GM21390 (cell line): ENCODE measurements around the gene PDGFRB.

Experiments
- ATAC-seq: cut with Tn5 transposase; IDR thresholded peaks from one replicate; pipeline ENCODE4 v1.9.1; 2021; ENCODE audit not compliant: unreplicated experiment

Gene PDGFRB

DNA sequence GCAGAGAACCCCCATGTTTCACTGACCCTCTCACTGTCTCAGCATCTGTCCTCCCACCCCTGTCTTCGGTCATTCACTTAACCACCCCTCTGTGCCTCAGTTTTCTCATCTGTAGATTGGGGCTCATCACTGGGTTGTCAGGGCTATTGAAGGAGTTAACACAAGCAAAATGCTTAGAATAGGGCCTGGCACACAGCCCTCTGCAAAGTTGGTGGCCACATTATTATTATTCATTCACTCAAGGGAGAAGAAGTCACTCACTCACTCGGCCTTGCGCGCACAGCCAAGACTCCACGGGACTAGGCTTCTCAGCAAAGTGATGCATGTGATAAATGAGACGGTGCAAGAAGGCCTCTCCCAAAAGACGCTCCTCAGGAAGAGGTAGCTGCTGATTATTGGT lies 8.0 kb downstream of the PDGFRB start:
- ATAC-seq: no peak

DNA sequence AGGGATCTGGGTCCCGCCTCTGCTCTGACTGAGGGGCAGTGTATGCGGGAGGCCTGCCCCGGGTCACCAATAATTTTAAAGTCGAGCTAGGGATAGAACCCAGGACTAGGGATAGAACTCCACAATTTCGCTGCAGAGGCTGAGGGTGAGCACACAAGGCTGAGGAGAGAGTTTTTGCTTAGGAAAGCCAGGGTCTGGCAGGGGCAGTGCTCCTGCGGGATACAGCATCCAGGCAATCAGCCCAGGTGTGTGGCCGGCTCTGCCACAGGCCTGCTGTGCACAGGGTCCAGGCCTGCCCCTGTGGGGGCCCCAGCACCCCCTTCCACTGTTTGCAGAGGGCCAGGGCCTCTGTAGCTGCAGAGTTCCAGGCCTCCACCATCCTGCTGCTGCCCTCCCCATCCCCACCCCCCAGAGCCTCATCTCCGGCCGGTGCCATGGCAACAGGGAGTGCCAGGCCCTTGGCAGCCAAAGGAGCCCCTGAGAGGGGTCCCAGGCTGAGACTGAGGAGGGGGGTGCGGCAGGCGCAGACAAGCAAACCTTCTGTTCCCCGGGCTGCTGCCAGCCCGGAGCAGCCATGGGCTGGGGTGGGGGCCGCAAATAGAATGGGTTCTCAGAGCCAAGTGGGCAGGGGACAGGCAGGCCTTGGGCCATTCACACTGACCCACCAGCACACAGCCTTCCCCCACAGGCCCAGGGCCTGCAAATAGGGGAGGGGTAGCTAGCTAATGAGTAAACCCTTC lies 8.6 kb downstream of the PDGFRB start:
- ATAC-seq: no peak

DNA sequence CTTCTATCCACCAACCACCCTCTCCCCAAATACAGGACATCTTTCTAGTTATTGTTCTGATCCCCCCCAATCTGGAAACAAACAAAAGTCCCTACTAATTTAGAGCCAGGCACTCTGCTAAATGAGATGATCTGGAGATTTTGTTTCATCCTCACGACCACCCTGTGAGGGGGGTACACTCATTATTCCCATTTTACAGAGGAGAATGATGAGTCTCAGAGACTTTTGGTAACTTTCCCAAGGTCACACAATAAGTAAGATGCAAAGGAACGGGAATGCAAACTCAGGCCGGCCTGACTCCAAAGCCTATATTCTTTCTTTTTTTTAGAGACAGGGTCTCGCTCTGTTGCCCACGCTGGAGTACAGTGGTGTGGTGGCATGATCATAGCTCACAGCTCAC lies 9.4 kb downstream of the PDGFRB start:
- ATAC-seq: no peak

DNA sequence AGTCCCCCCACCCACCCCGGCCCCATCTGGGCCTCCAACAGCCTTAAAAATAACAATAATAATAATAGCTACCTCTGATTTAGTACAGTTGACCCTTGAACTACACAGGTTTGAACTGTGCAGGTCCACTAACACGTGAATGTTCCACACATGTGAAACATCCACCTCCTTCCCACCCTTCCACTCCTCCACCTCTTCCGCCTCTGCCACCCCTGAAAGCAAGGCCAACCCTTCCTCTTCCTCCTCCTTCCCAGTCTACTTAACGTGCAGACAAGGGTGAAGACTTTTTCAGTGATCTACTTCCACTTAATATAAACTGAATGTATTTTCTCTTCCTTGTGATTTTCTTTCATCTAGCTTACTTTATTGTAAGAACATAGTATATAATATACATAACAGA lies 10.8 kb downstream of the PDGFRB start:
- ATAC-seq: no peak

DNA sequence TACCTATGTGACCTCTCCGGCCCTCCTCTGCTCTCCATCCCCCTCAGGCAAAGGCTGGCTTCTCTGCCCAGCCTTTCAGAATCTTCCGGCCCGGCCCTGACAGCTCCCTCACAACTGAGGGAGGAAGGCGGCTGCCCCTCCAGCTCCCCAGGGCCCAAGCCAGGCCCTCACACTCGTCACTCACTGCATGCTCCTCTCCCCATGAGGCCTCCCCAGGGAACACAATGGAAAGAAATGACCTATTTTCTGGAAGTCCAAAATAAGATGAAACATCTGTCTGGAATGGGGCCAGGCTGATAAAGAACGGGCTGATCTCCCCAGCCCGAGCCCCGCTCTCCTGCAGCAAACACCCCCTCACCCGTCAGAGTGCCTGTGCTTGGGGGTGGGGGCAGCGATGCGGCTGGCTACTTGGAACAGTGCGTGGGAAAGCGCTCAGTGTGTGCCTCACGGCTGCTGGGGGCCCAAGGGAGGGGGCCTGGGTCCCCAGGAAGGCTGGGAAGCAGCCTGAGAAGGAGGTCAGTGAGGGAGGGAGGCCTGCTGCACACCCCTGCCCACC lies 11.3 kb downstream of the PDGFRB start:
- ATAC-seq: no peak

DNA sequence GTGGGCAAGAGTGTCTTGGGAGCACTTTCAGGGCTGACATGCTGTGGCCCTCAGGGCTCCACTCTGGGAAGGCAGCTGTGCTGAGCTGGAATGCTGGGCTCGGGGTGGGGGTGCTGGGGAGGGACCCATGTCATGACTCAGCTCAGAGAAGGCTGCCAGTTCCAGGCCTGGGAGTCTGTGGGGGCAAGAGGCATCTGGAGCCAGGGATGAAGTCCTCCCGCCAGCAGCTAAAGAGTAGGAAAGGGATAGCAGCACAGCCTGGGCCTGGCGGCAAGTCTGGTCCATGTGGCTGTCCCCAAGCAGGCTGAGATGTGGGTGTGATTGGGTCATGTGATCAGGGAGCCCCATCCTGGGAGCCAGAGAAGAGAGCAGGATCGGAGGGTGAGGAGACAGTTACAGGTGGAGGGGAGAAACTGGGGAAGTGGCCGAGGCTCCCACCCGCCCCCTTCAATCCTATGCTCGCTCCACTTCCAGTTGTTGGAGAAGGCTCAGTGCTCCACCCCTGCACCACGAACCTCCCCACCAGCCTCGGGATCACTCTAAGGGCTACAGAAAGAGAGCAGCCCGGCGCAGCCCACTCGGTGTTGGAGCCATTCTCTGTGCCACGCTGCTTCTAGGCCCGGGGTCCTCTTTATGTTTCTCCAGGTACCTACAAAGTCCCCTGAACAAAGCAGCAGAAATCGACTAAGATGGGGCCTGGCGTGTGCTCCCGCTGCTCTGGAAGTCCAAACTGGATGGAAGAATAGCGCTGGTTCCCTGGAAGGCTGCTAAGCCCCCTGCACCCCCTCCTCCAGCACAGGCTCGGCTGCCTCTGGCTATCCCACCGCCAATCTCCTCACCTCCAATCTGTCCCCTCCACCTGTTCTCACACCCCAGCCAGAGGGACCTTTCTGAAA lies 12.0 kb downstream of the PDGFRB start:
- ATAC-seq: no peak

DNA sequence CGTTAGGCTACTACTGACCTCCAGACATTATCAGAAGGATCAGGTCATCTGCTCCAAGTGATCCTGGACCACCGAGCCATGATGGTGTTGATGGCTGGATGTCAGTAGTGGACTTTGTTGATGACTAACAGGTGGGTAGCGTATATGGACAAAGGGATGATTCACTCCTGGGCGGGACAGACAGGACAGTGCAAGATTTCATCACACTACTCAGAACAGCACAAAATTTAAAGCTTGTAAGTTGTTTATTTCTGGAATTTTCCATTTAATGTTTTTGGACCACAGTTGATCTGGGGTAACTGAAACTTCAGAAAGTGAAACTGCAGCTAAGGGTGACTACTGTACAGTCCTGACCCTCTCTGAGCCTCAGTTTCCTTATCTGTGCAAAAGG lies 12.7 kb downstream of the PDGFRB start:
- ATAC-seq: no peak

DNA sequence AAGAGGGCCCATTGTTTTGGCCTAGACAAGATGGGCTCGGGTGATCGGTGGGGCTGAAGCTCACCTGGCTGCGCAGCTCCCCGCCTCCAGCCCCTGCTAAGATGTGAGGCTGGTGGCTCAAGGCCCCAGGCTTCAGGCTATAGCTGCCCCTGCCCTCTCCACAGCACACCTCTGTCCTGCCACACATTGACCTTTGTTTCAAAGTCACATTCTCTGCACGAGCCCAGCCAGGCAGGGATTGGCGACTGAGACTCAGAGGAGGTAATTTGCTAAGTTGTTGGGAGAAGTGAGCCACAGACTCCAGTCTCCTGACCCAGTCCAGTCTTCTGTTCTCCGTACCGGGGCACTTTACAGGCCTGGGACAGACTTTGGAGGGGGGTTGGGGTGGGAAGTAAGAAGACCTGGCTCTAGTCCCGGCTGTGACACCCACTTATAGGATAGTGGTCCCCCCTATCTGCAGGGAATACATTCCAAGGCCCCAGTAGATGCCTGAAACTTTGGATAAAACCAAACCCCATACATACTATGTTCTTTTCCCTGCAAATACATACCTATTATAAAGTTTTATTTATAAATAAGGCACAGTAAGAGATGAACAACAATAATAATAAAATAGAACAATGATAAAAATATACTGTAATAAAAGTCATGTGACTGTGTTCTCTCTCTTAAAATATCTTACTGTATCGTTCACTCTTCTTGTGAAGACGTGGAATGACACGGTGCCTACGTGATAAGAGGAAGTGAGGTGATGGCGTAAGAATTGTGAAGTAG lies 13.3 kb downstream of the PDGFRB start:
- no peak for ATAC-seq

DNA sequence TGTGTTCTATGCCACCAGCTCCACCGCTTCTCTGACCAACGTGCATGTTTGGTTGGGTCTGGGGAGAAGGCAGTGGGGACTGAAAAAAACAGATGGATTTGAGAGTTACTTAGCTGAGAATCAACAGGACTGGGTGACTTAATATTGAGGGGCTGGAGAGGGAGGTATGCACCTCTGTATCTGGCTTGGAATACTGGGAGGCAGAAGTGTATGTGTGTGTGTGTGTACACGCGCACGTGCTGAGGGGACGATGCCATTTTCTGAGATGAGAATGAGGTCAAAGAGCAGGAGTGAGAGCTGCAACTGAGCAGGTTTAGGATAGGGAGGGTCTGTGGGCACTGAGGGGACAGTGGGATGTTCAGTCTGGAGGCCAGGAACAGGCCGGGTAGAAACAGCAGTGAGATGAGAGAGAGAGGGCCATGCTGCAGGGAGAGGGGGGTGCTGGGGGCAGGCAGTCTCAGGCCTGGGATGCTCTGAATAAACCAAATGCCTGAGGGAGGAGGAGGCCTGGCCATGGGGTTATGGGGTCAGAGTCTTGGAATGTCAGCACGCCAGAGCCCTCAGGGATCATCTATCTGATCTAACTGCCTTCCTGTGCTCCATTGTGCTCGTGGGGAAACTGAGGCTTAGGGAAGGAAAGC lies 14.0 kb downstream of the PDGFRB start:
- ATAC-seq: no peak

DNA sequence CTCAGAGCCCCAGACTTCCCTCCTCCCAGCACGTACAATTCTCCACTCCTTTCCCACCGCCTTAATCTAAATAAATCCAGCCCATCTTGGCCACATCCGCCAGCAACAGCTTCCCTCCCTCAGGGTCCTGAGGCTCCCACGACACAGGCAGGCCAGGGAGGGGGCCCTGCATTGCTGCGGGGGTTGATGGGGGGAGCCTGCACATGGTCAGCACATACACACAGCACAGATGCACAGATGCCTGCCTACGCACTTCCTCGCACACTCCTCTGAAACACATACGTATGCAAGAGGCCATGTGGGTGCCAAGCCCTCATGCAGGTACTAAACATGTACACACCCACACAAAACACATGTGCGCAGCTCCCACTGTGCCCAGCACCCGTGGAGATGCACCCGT lies 14.8 kb downstream of the PDGFRB start:
- no peak for ATAC-seq

DNA sequence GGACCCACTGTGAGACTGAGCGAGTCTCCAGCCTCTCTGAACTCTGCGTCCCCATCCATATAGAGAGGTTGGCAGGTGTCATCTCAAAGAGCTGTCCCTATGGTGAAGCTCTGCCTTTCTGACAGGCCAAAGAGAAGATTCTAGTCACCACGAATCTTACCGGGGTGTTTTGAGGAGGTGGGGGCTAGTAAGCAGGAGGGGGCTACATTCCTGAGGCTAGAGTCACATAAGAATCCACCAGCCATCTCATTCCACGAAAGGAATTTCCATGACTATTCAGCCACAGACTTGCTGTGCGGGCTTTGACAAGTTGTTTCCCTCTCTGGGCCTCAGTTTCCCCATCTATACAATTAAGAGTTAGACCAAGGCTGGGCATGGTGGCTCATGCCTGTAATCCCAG lies 16.3 kb downstream of the PDGFRB start:
- ATAC-seq: no peak

DNA sequence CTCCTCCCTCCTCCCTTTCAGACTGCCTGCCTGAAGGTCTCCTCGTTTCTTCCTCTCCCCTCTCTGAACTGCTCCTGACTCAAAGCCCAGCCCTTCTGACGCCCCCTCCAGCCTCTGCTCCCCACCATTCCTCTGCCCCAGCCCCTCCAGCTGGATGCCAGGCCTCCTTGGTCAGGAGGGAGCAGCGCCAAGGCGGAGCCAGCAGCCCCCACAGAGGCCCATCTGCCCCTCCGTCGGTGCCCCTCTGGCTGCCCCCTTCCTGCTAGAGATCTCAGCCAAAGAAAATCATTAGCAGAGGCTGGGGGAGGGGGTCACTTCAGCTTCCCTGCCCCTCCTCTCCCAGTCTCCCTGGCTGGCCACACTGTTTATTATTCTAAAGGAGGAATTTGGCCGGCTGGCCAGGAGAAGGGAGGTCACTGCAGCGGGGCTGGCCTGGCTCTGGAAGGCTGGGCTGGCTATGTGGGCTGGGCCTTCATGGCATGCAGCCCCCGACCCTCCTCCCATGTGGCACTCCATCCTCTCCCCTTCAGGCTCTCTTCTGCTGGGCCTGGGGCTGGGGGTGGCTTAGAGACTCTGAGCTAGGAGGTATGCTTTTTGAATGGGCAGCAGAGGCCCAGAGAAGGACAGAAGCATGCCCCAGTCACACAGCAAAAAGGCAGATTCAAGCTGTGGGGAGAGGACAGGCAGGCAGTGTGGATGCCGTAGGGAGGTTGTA lies 16.9 kb downstream of the PDGFRB start:
- no peak for ATAC-seq

DNA sequence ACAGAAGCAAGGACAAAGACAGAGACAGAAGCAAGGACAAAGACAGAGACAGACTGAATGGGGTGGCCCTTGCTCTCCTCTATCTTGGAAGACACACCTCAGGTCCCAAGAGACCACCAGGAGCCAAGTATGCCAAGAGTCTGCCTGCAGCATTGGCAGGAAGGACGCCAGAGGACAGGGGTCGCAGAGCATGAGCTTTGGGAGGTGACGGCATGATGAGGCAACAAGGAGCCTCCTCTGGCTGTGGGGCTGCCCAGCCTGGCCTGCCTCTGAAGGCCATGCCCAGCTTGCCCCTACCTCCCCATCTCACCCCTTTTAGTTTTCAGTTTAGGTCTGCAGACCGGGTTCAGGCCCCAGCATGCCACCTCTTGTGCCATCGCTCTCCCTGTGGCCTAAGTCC lies 17.6 kb downstream of the PDGFRB start:
- no peak for ATAC-seq

DNA sequence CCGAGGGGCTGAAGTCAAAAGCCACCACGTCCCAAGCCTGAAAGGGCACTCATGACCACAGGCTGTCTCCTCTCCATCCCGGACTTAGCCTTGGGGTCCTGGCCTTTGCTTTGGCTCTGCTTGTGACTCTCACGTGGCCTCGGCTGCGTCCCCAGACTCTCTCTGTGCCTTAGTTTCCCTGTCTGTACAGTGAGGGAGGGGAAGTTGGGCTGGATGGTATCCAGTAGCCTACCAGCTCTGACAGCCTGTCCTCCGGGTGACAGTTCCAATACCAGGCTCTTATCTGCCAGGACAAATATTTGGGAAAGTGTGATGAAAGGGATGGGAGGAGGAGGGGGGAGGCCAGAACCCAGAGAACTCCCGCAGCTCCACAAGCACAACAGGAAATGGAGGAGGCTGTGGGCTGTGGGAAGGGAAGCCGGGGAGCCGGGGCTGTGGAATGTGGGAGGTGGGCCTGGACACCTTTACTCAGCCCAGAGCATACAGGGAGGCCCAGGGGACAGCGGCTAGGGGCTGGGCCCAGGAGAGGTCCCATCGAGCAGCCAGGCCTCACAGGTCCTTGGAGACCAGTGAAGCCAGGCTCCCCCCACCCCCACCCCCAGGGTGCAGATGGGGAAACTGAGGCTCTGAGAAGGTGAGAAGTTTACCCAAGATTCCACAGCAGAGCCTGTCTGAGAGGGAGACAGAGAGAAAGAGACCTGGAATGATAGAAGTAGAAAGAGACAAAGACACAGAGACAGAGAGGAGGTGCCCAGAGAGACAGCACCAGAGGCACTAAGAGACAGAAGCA lies 18.3 kb downstream of the PDGFRB start:
- no peak for ATAC-seq

DNA sequence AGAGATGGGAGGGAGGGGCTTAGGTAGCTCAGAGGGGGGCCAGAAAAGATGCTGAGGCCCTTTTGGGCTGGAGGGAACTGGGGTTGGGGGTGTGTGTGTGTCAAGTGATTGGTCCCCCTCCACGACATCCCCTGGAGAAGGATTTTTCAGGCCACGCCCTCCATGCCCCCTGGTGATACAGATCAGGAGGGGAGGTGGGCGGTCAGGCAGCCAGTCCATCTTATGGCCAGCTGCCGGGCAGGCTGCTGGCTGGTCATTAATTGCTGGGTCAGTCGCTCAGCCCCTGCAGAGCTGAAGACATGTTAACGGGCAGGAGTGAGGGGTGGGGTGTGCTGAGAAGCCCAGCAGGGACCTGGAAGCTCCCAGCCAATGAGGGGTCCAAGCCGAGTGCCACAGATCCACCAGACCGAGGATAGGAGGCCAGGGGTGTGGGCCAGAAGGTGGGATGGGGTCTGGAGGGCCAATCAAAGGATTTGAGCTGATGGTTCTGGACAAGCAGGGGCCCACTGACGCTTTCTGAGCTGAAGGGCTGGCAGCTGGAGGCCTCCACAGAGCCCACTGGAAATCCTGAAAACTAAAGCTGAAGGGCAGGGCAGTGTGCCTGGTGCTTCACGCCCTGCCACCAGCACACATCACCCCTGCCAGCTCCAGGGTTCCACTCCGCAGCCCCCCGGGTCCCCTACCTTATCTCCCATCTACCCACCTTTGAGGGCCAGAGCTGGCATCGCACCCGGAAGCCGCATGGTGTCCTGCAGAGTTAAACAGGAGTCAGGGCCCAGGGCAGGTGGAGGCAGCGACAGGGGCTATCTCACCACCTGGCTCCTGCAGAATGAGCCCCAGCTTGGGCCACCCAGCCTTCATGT lies 19.1 kb downstream of the PDGFRB start:
- ATAC-seq: no peak

DNA sequence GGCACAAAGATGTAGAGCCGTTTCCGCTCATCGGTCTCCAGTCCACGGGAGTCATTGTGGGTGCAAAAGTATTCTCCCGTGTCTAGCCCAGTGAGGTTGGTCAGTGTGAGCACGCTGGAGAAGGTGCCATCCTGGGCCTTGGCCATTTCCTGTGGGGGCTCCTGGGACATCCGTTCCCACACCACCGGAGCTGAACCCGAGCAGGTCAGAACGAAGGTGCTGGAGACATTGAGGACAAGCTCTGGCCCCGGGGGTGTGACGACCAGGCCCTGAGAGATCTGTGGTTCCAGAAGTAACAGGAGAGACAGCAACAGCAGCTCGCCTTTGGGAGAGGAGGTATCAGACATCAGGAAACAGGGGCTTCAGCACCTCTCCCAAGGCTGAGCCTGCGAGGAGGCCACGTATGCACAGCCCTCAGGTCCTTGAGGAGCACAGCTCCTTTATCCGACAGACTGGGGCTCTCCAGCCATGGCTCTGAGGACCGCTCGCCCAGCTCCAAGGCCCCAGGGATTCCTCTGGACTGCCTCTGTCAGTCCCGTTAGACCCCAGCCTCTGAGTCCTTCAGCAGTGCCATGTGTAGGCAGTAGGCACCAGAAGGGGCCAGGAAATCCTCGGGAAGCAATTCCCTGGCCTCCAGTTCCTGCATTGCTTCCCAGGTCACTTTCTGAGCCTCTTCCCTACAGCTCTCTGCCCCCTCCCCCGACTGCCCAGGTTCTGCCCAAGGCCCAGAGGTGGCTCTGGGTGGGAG lies 19.9 kb downstream of the PDGFRB start:
- ATAC-seq: no peak

DNA sequence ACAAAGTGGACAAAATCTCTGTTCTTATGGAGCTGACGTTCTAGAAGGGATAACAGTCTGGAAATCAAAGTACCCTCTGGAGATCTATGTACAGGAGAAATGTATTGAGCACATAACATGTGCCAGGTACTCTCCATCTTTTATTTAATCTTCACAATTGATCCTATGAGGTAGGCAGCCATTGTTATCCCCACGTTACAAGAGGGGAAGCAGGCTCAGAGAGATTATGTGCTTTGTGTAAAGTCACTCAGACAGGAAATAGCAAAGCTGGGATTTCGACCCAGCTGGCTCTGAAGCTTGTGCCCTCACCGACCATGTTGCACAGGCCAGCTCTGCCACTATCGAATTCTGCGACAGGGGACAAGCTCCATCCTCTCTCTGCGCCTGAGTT lies 21.5 kb downstream of the PDGFRB start:
- no peak for ATAC-seq
